SU-DHL-6 (cell line): ENCODE measurements around the gene TRAF3IP1.

ENCODE experiments used
- H2AFZ ChIP-seq: fragments of 200-600 bp; sonication (generic); 2 replicates; pipeline ENCODE4 v1.6.1; 2014; ENCODE audit warnings: low read depth, mild to moderate bottlenecking, moderate library complexity, mixed read lengths, antibody characterized with exemption, low read length; ENCODE audit not compliant: severe bottlenecking
- H3F3A ChIP-seq: fragments of 200-600 bp; shearing (Covaris generic); 2 replicates; pipeline ENCODE4 v1.6.0; 2016; ENCODE audit warnings: antibody characterized with exemption, mild to moderate bottlenecking; ENCODE audit not compliant: insufficient read depth
- H3K27ac ChIP-seq: fragments of 200-600 bp; sonication (generic); 2 replicates; pipeline ENCODE4 v1.5.1; 2016; ENCODE audit warnings: low read depth, mild to moderate bottlenecking, low read length, moderate library complexity, mixed read lengths
- H3K27me3 ChIP-seq: fragments of 200-600 bp; sonication (generic), shearing (Covaris generic); 2 replicates; pipeline ENCODE4 v1.6.0; 2014; ENCODE audit warnings: mild to moderate bottlenecking, low read length
- H3K36me3 ChIP-seq: fragments of 200-600 bp; sonication (generic); 2 replicates; pipeline ENCODE4 v1.6.1; 2014; ENCODE audit warnings: mild to moderate bottlenecking, low read length, mixed read lengths
- H3K4me2 ChIP-seq: fragments of 300-600, 200-600 bp; shearing (Covaris generic), sonication (generic); 2 replicates; pipeline ENCODE4 v1.6.0; 2014; ENCODE audit warnings: low read length, low read depth, mild to moderate bottlenecking; ENCODE audit not compliant: poor library complexity, severe bottlenecking
- H3K4me3 ChIP-seq: fragments of 200-600 bp; sonication (generic); 2 replicates; pipeline ENCODE4 v1.5.1; 2014; ENCODE audit warnings: antibody characterized with exemption, low read length, mild to moderate bottlenecking, mixed read lengths; ENCODE audit not compliant: insufficient read depth, poor library complexity, severe bottlenecking
- H3K79me2 ChIP-seq: fragments of 200-600 bp; sonication (generic); 2 replicates; pipeline ENCODE4 v1.6.1; 2014; ENCODE audit warnings: mild to moderate bottlenecking, low read length, moderate library complexity; ENCODE audit not compliant: insufficient read depth
- H3K9ac ChIP-seq: fragments of 200-600 bp; sonication (generic); 2 replicates; pipeline ENCODE4 v1.7.0; 2014; ENCODE audit warnings: mild to moderate bottlenecking, low read length
- H3K9me2 ChIP-seq: fragments of 200-600 bp; sonication (generic); replicated peaks from 2 replicates; pipeline ENCODE4 v1.6.1; 2014; ENCODE audit warnings: low read length; ENCODE audit not compliant: insufficient read depth
- H3K9me3 ChIP-seq: fragments of 200-600 bp; sonication (generic); 2 replicates; pipeline ENCODE4 v1.6.1; 2014; ENCODE audit warnings: low read length, mixed read lengths; ENCODE audit not compliant: insufficient read depth
- H4K20me1 ChIP-seq: fragments of 200-600 bp; sonication (generic); 2 replicates; pipeline ENCODE4 v1.6.1; 2014; ENCODE audit warnings: low read depth, mild to moderate bottlenecking, antibody characterized with exemption, low read length, moderate library complexity, mixed read lengths
- EZH2phosphoT487 ChIP-seq: fragments of 200-600 bp; sonication (generic), shearing (Covaris generic); conservative IDR thresholded peaks from 2 replicates; pipeline ENCODE4 v1.6.1; 2018; ENCODE audit warnings: mild to moderate bottlenecking, antibody characterized with exemption, low read length, moderate library complexity, mixed read lengths
- TF ChIP-seq, protein P1 (sequence below): fragments of 200-600 bp; sonication (generic); IDR thresholded peaks from one replicate; pipeline ENCODE4 v1.5.1; 2017; ENCODE audit warnings: antibody characterized with exemption, mild to moderate bottlenecking, low read length, moderate library complexity; ENCODE audit not compliant: insufficient read depth, poor library complexity, severe bottlenecking

The TRAF3IP1 gene

DNA sequence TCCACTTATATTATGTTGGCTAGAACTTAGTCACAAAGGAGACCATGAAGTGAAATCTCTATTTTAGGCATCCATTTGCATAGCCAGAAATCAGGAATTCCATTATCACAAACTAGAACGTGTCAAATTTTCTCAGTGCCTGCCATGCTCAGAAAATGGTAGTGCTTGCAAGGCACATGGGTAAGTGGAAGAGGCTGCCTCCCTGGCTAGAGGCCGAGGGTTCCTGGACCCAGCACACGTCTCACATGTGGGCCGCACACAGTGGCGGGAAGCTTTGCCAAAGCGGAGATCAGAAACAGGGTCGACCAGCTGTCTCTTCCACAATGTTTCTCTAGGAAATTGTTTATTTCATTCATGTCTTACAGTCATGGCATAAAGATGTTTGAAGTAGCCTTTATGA, 42.3 kb downstream of the TRAF3IP1 start:
- no peak overlapping the region for H3K9ac ChIP-seq
- TF ChIP-seq EZH2phosphoT487: no peak
- TF ChIP-seq, protein P1, sequence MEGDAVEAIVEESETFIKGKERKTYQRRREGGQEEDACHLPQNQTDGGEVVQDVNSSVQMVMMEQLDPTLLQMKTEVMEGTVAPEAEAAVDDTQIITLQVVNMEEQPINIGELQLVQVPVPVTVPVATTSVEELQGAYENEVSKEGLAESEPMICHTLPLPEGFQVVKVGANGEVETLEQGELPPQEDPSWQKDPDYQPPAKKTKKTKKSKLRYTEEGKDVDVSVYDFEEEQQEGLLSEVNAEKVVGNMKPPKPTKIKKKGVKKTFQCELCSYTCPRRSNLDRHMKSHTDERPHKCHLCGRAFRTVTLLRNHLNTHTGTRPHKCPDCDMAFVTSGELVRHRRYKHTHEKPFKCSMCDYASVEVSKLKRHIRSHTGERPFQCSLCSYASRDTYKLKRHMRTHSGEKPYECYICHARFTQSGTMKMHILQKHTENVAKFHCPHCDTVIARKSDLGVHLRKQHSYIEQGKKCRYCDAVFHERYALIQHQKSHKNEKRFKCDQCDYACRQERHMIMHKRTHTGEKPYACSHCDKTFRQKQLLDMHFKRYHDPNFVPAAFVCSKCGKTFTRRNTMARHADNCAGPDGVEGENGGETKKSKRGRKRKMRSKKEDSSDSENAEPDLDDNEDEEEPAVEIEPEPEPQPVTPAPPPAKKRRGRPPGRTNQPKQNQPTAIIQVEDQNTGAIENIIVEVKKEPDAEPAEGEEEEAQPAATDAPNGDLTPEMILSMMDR: no peak
- H3F3A ChIP-seq: no peaks in the 10 kb centered on the region
- no peaks in the 10 kb centered on the region for H3K36me3 ChIP-seq
- no peaks in the 10 kb centered on the region for H3K79me2 ChIP-seq
- H3K27ac ChIP-seq: no peak overlapping the region
- no peaks in the 10 kb centered on the region for H3K9me2 ChIP-seq
- no peak overlapping the region for H3K4me3 ChIP-seq
- H3K9me3 ChIP-seq: no peaks in the 10 kb centered on the region
- H3K4me2 ChIP-seq: no peak overlapping the region
- H3K27me3 ChIP-seq: no peaks in the 10 kb centered on the region
- H4K20me1 ChIP-seq: no peaks in the 10 kb centered on the region
- no peak overlapping the region for H2AFZ ChIP-seq

DNA sequence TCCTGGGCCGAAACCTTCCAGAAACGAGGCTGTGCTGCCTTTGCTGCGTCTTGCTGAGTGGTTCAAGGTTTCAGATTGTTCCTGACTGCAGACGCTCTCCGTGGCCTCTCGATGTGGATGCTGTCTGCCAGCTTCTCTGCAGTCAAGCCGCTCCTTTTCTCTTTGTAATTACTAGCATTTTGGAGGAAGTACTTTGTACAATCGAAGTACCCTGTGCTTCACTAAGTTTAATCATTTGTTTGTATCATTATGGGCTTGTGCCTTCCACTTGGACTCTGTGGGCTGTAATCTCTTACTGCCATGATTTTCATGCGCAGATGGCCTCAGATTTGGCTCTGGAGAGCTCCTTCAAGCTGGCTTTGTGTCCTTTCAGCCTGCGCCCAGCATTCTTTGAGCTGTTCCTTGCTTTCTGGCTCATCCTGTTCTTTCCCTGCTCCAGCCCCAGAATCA, 49.3 kb downstream of the TRAF3IP1 start:
- Histone ChIP-seq H3K9ac (no peak overlapping the region), H2AFZ (no peak overlapping the region), H3K9me3 (no peaks in the 10 kb centered on the region), H3K9me2 (no peaks in the 10 kb centered on the region), H3K79me2 (no peaks in the 10 kb centered on the region), H3K27ac (no peak overlapping the region), H3F3A (no peaks in the 10 kb centered on the region), H3K4me2 (no peak overlapping the region), H4K20me1 (no peaks in the 10 kb centered on the region), H3K4me3 (no peak overlapping the region), H3K36me3 (no peaks in the 10 kb centered on the region), H3K27me3 (no peaks in the 10 kb centered on the region)
- TF ChIP-seq, protein P1: no peak
- no peak for TF ChIP-seq EZH2phosphoT487

DNA sequence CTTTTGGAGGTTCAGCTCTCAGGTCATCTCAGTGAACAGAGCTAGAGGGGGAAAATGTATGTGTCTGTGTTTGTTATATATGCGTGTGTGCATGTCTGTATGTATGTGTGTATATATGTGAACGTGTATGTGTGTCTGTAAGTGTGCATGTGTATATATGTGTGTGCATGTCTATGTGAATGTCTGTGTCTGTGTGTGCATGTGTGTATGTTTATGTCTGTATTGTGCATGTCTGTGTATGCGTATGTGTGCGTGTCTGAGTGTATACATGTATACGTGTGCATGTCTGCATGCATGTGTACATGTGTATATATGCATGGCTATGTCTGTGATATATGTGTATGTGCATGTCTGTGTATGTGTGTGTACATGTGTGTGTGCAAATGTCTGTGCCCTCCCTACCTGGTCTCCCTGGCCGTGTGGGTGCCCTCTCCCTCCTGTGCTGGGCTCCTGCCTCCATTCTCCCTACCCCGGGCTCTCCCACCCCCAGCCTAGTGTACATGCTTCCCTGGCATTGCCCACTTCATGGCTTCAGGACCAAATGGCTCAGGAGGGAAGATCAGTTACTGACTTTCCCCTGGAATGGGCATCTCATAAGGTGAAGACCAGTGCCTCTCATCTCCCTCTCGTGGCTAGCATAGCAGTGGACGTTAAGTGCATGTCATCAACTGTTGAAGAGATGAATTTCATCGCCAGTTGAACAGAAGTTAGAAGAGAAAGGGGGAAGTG, 49.9 kb downstream of the TRAF3IP1 start:
- H3K9me3 ChIP-seq: no peaks in the 10 kb centered on the region
- H3K36me3 ChIP-seq: no peaks in the 10 kb centered on the region
- no peaks in the 10 kb centered on the region for H3K27me3 ChIP-seq
- H3K79me2 ChIP-seq: no peaks in the 10 kb centered on the region
- H3K4me3 ChIP-seq: no peak overlapping the region
- no peak overlapping the region for H3K4me2 ChIP-seq
- no peak overlapping the region for H3K27ac ChIP-seq
- no peaks in the 10 kb centered on the region for H3F3A ChIP-seq
- no peak overlapping the region for H3K9ac ChIP-seq
- H3K9me2 ChIP-seq: no peaks in the 10 kb centered on the region
- TF ChIP-seq, protein P1: no peak
- no peak for TF ChIP-seq EZH2phosphoT487
- H2AFZ ChIP-seq: no peak overlapping the region
- H4K20me1 ChIP-seq: no peaks in the 10 kb centered on the region
